ENCODE measurements around the gene FHL3.
"Not testable (repeated sequence)": the region's sequence is repeated elsewhere in the genome, so short reads cannot be mapped to it uniquely, and the experiment has no call there.

FHL3 gene

GRCh38 chr1:38034871-38035270 lies 29.6 kb upstream of the FHL3 start:
- no peak for DNase-seq (ENCODE audit: low spot score)

- DNase-seq (ENCODE audit: low spot score), result not testable (repeated sequence)
Observed at GRCh38 chr1:38032992-38033391, 27.7 kb upstream of the FHL3 start.

GRCh38 chr1:38031513-38031866 lies 26.2 kb upstream of the FHL3 start:
- DNase-seq (ENCODE audit: low spot score), result no peak

- DNase-seq (ENCODE audit: low spot score), result no peak
Observed at GRCh38 chr1:38030596-38031512, 25.5 kb upstream of the FHL3 start.

DNA sequence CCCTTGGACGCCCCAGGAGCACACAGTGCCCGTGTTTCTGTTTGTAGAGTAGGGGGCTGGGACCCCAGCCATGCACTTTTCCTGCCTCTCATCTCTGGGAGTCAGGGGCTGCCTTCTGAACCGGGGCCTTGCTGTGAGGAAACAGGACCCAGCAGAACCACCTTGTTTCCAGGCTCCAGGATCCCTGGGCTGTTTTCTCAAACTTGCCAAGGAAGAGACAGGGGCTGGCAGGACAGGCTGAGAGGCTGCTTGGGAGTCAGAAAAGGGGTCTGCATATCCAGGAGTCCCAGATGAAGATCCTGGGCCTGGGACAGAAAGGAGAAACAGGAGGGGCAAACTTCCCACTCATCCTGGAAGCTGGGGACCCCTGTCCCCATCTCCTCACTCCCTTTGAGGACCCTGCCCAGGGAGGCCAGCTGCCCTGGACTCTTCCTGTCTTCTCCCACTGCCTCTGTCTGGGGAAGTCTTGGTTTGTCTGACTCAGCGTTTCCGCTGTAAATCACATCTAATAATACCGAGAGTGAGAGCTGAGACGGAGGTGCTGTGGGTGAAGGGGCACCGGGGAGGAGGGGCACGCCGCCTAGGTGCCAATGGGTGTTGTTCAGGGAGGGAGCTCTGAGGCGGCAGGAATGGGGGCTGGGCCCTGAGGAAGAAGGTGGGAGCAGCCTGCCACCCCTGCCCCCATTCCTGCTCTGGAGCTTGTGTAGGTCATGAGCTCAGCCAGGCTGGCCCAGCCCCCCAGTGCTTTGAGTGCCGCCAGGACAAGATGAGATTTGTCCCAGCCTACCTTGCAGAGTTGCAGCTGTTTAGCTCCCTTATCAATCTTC lies 24.6 kb upstream of the FHL3 start:
- peak; percentile 63 for DNase-seq (ENCODE audit: low spot score)

- no peak for DNase-seq (ENCODE audit: low spot score)
Observed at GRCh38 chr1:38029081-38029681, 23.9 kb upstream of the FHL3 start.

DNA sequence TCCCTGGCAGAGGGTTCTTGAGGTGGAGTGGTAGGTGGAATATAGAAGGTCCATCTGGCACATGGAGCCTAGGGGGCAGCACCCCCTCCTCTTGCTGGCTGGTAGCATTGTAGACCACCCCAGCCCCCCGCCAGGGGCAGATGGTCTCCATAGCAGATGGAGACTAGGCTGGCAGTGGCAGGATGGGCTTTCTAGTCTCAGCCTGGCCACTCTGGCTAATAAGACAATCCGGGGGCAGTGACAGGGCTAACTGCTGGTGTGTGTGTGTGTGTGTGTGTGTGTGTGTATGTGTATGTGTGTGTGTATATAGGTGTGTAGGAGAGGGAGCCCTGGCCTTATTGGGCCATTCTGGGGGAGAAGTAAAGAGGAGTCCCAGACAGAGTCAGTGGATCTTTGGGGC lies 23.4 kb upstream of the FHL3 start:
- DNase-seq (ENCODE audit: low spot score), result no peak

- no peak for DNase-seq (ENCODE audit: low spot score)
Observed at GRCh38 chr1:38028105-38028591, 22.8 kb upstream of the FHL3 start.

DNA sequence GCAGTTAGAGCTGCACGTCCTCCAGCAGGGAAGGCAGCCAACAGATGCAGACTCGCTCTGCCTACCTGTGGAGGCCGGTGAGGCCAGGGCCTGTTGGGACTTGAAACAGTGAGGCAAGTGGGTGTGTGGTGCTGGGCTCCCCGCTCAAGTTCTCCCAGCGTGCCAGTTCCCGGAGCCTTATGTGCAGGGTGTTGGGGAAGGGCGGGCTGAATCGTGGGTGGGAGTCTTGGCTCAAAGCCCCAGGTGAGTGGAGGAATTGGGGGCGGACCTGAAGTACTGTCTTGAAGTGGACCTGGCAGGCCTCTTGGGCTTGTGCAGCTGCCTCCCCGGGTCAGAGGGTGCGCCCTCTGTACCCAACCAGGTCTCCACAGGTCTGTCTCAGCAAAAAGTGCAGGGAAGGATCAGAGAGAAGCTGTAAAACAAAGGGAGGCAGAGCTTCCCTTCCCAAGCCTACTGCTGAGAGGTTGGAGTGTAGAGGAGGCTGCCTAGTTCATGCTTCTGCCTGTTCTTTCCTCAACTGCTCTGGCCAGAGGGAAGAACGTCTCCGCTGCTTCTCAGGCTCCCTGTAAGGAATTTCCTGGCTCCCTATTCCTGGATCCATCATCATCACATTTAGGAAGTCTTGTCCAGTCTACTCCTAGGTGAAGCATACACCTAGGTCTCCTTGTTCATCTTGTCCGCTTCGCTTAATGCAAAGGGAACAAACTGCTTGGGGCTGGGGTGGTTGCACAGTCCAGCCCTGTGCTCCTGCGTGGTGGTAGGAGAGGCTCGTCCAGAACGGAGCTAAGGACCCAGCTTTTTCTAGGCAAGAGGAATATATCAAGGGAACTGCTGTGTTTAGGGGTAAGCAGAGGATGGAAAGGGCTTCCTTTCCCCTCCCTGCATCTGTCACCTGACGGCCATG lies 22.1 kb upstream of the FHL3 start:
- DNase-seq (ENCODE audit: low spot score), result no peak

- DNase-seq (ENCODE audit: low spot score), result peak; percentile 28
Observed at GRCh38 chr1:38026592-38027200, 21.4 kb upstream of the FHL3 start.

DNA sequence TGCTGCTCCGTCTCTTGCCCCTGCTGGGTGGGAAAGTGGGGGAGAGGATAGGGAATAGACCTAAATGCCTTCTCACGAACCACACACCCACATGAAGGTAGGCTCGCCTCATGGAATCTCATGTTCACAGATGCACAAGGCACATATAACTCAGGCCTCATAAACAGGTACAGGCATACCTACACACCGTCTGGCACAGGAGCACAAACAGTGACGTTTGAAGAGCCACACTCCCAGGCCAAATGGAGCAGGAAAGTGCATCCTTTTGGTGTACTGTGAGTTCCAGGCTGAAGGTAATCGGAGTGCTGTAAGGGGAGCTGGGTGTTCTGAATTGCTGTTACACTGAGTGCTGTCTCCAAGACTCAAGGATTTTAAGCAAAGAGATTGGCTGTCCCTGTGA lies 20.4 kb upstream of the FHL3 start:
- no peak for DNase-seq (ENCODE audit: low spot score)

DNA sequence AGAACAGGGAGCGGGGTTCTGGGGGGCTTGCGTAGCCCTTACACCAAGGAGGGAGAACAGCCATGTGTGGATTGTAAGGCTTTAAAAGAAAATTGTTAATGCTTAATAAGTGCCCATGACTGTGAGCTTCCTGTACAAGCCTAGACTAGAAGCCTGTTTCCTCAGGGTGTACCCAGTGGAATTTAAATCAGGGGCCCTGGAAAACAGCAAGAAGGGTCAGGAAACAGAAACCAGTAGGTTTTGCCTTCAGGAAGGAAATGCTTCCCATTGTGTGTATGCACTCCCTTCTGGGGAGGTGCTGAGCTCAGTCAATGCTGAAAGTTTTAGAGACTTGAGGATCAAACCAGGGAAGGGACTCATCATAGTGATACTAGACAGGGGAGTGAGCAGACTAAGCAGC lies 19.9 kb upstream of the FHL3 start:
- DNase-seq (ENCODE audit: low spot score), result no peak

DNA sequence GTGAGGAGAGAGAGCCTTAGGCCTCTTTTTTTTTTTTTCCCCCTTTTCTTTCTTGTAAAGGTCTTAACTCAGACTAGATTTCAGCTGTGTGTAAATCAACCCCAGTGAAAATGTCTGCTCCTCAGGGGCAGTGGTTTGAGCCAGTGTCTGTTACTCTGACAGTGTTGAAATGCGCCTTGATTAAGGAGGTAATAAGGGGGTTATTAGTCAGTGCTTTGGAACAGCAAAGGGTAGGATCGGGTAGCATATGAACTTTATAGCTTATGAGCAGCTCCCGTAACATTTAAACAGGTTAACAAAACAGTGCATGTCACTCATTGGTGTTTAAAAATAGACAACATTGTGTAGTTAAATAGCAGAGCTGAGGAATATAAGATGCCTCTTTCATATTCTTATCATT lies 17.5 kb upstream of the FHL3 start:
- DNase-seq (ENCODE audit: low spot score), result no peak

DNA sequence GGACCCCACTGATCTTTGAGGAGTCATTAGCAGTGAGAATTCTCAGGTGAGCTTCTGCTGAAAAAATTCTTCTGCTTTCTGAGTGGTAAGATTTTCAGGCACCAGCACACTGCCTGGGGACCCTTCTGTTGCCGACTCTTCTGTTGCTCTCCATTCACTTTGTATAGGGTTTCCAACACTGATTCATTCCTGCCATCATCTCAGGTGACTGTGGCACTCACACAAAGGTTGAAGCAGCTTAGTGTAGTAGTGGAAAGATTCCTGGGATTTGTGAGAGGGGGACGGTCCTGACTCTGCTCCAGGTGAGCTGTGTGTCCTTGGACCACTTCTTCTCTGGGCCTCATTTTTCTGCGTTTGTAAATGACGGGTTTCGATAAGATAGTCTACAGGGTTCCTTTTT lies 16.7 kb upstream of the FHL3 start:
- no peak for DNase-seq (ENCODE audit: low spot score)

- no peak for DNase-seq (ENCODE audit: low spot score)
Observed at GRCh38 chr1:38020396-38020795, 15.1 kb upstream of the FHL3 start.

DNA sequence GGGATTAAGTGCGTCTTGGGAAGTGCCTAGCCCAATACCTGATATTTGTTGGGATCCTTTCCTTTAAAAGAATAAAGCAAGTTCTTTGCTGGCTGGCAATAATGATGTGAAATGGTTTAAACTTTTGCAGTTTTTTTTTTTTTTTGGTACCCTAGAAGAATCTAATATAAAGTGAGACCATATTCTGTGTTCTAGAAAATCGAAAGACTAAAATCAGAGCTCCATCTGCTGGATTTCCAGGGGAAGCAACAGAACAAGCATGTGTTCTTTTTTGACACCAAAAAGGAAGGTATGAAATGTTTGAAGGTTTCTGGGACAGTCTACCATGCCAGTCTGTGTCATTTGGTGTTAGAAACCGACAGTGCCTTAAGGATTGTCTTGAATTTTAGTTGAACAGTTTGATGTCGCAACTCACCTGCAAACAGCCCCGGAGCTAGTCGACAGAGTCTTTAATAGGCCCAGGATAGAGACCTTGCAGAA lies 13.6 kb upstream of the FHL3 start:
- peak; percentile 42 for DNase-seq (ENCODE audit: low spot score)

DNA sequence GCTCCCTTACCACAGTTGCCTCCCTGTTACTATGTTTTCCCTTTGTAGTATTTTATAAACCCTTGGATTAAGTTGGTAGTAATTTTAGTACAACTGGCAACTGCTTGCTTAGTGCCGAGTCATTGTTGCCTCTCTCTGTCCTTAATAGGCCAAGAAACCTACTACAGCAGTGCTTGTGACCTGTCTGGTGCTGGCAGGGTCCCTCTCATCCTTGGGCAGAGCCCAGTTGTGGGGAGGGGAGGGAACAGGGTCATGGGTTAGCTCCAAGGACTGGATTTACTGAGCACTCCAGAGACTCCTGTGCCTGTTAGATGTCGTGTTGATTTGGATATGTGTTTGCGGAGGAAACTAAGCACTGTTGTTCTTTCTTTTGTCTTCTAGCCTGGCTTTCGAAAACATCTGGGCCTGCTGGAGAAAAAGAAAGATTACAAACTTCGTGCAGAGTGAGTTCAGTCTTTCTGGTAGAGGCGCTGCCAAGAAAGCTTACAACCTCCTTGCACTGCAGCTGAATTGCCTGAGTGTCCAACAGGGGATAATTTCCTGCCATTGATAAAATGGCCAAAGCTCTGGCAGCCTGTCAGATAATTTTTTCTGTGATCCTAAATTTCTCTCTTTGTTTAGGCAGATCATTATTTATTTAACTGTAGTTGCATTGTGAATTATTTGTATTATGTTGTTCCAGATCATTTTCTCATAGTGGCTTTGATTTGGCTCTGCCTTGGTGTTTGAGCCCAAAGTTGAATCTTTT lies 10.8 kb upstream of the FHL3 start:
- DNase-seq (ENCODE audit: low spot score), result no peak

DNA sequence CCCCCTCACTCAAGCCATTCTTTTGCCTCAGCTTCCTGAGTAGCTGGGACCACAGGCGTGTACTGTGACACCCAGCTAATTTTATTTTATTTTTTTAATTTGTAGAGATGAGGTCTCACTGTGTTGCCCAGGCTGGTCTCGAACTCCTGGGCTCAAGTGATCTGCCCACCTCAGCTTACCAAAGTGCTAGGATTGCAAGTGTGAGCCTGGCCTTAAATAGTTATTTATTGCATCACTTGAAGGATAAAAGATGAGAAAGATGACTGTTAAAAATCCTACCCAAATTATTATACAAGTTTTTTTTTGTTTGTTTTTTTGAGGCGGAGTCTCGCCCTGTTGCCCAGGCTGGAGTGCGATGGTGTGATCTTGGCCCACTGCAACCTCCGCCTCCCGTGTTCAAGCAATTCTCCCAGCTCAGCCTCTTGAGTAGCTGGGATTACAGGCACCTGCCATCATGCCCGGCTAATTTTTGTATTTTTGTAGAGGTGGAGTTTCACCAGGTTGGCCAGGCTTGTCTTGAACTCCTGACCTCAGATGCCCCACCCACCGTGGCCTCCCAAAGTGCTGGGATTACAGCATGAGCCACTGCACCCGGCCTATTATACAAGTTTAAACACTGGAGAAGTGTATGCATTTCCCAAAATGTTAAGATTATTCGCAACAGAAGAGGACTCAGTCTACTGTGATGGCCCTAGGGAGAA lies 9.6 kb upstream of the FHL3 start:
- DNase-seq (ENCODE audit: low spot score), result no peak

DNA sequence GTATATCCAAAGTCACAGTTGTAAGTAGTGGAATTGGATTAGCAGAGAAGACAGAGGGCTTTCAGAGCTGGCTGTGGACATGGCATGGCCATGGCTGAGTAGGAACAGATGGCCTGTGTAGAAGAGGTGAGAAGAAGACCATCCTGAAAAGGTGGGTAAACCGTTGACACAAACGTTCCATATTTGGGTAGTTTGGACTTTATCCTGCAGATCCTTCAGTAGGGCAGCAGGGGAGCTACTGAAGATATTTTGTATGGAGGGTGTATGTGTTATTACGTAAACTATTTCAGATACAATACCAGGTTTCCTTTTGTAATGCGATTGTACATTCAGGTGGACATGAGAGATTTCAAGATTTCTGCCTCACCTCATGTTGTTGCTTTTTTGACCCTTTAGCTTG lies 8.9 kb upstream of the FHL3 start:
- no peak for DNase-seq (ENCODE audit: low spot score)

GRCh38 chr1:38013227-38013622 lies 7.9 kb upstream of the FHL3 start:
- no peak for DNase-seq (ENCODE audit: low spot score)

All from CD4-positive, alpha-beta T cell treated with Interleukin-15 for 4 hours (primary cell).